ENCODE data around the gene SNRPD3.

Gene SNRPD3

DNA sequence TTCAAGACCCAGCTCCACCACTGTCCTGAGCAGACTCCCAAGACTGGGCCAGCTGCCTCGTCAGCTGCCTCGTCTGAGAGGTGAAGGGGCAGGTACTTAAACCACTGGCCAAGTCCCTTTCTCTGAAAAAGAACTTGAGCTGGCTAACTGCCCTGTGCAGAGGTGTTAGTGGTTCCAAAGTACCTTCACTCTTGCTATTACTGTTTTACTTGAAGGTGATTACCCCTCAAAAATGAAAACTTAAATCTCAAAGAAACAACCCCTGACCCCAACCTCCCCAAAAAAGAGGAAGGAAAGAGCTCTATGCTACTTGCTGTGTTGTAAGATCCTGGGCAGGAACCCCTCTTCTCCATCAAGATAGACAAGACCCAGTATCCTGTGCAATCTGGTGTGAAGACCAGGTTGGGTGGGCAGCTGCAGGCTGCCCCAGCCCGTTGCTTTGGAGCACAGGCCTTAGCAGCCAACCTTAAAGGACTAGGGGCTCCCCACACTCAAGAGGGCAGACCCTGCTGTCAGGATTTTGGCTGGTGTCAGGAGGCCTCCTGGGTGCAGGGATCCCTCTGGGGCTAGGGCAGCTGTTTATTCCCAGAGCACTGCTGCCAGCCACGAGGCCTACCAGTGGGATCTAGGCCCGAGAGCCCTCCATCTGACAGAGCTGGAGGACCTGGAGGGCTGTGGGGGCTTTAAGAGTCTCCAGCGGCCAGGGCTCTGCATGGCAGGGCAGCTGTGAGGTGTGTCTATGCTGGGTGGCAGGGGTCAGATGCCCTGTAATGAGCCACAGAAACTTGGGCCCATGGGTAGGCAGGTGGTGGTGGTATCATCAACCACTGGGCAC, 13.9 kb upstream of the SNRPD3 start:
- Histone ChIP-seq H4K20me1 (ENCODE audit: insufficient read depth, low read length) (no peaks in the 10 kb centered on the region), H3K4me3 (ENCODE audit: low read length) (no peak overlapping the region), H3K4me2 (ENCODE audit: low read length) (no peak overlapping the region), H3K27ac (ENCODE audit: low read length) (no peak overlapping the region), H2AFZ (ENCODE audit: low read depth, low read length) (no peak overlapping the region), H3K4me1 (ENCODE audit: low read length) (no peaks in the 10 kb centered on the region), H3K9ac (ENCODE audit: low read length) (no peak overlapping the region), H3K79me2 (ENCODE audit: low read length) (no peaks in the 10 kb centered on the region), H3K9me3 (ENCODE audit: insufficient read depth, low read length) (no peaks in the 10 kb centered on the region), H3K27me3 (ENCODE audit: low read depth, low read length) (no peaks in the 10 kb centered on the region), H3K36me3 (replicated peaks; ENCODE audit: low read depth, low read length) (peaks cover 45% of the 10 kb centered on the region)
- TF ChIP-seq EZH2phosphoT487 (IDR thresholded peaks at IDR 0.05; ENCODE audit: low read depth), result no peak
- TF ChIP-seq, protein P1, sequence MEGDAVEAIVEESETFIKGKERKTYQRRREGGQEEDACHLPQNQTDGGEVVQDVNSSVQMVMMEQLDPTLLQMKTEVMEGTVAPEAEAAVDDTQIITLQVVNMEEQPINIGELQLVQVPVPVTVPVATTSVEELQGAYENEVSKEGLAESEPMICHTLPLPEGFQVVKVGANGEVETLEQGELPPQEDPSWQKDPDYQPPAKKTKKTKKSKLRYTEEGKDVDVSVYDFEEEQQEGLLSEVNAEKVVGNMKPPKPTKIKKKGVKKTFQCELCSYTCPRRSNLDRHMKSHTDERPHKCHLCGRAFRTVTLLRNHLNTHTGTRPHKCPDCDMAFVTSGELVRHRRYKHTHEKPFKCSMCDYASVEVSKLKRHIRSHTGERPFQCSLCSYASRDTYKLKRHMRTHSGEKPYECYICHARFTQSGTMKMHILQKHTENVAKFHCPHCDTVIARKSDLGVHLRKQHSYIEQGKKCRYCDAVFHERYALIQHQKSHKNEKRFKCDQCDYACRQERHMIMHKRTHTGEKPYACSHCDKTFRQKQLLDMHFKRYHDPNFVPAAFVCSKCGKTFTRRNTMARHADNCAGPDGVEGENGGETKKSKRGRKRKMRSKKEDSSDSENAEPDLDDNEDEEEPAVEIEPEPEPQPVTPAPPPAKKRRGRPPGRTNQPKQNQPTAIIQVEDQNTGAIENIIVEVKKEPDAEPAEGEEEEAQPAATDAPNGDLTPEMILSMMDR (IDR thresholded peaks at IDR 0.05; ENCODE audit: low read depth, low read length), result no peak

DNA sequence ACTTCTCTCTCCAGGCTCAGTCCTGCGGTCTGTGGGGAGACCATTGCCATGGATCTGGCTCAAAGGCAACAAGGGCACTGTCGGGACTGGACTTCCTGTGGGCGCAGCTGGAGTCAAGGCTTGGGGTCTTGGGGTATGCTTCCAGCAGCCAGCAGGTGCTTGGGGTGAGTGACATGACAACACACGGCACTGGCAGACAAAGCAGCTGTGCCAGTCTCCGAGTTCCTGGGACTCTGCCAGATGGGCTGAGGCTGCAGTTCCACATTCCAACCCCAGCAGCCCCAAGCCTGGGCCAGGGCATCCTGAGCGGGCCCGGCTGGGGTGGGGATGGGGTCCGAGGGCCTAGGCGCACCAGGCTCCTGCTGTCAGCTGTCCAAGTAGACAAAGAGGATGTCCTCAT, 13.2 kb upstream of the SNRPD3 start:
- no peak overlapping the region for H3K9ac ChIP-seq (ENCODE audit: low read length)
- H3K4me1 ChIP-seq (ENCODE audit: low read length), result no peaks in the 10 kb centered on the region
- TF ChIP-seq, protein P1 (IDR thresholded peaks at IDR 0.05; ENCODE audit: low read depth, low read length), result no peak
- TF ChIP-seq EZH2phosphoT487 (IDR thresholded peaks at IDR 0.05; ENCODE audit: low read depth), result no peak
- no peaks in the 10 kb centered on the region for H4K20me1 ChIP-seq (ENCODE audit: insufficient read depth, low read length)
- no peak overlapping the region for H3K27ac ChIP-seq (ENCODE audit: low read length)
- peaks cover 52% of the 10 kb centered on the region for H3K36me3 ChIP-seq (replicated peaks; ENCODE audit: low read depth, low read length)
- no peaks in the 10 kb centered on the region for H3K9me3 ChIP-seq (ENCODE audit: insufficient read depth, low read length)
- H3K4me3 ChIP-seq (ENCODE audit: low read length), result no peak overlapping the region
- H3K27me3 ChIP-seq (ENCODE audit: low read depth, low read length), result no peaks in the 10 kb centered on the region
- H2AFZ ChIP-seq (ENCODE audit: low read depth, low read length), result no peak overlapping the region
- no peak overlapping the region for H3K4me2 ChIP-seq (ENCODE audit: low read length)
- H3K79me2 ChIP-seq (ENCODE audit: low read length), result no peaks in the 10 kb centered on the region

DNA sequence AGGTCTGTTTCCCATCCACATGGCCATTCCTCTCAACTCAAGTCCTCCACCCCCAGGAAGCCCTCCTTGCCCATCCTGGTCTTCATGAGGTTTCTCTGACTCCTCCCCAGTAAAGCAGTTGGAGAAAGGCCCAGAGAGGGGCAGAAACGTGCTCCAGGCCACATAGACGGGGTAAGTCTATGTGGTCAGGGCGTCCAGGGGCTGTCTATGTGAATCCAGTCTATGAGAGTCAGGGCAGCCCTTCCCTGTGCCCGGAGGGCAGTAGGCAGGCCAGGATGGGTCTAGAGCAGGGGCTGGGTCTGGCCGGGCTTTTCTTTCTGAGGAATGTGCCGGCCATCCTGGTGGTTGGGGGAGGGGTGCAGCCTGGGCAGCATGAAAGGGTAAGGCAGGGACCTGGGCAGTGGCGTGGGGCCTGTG, 12.6 kb upstream of the SNRPD3 start:
- H3K27me3 ChIP-seq (ENCODE audit: low read depth, low read length), result no peaks in the 10 kb centered on the region
- H3K9me3 ChIP-seq (ENCODE audit: insufficient read depth, low read length), result no peaks in the 10 kb centered on the region
- H3K79me2 ChIP-seq (ENCODE audit: low read length), result no peaks in the 10 kb centered on the region
- no peaks in the 10 kb centered on the region for H4K20me1 ChIP-seq (ENCODE audit: insufficient read depth, low read length)
- TF ChIP-seq, protein P1 (IDR thresholded peaks at IDR 0.05; ENCODE audit: low read depth, low read length), result no peak
- TF ChIP-seq EZH2phosphoT487 (IDR thresholded peaks at IDR 0.05; ENCODE audit: low read depth), result no peak
- no peak overlapping the region for H2AFZ ChIP-seq (ENCODE audit: low read depth, low read length)
- H3K36me3 ChIP-seq (replicated peaks; ENCODE audit: low read depth, low read length), result peaks cover 57% of the 10 kb centered on the region
- H3K4me2 ChIP-seq (ENCODE audit: low read length), result no peak overlapping the region
- no peak overlapping the region for H3K27ac ChIP-seq (ENCODE audit: low read length)
- no peak overlapping the region for H3K9ac ChIP-seq (ENCODE audit: low read length)
- H3K4me1 ChIP-seq (ENCODE audit: low read length), result no peaks in the 10 kb centered on the region
- H3K4me3 ChIP-seq (ENCODE audit: low read length), result no peak overlapping the region

DNA sequence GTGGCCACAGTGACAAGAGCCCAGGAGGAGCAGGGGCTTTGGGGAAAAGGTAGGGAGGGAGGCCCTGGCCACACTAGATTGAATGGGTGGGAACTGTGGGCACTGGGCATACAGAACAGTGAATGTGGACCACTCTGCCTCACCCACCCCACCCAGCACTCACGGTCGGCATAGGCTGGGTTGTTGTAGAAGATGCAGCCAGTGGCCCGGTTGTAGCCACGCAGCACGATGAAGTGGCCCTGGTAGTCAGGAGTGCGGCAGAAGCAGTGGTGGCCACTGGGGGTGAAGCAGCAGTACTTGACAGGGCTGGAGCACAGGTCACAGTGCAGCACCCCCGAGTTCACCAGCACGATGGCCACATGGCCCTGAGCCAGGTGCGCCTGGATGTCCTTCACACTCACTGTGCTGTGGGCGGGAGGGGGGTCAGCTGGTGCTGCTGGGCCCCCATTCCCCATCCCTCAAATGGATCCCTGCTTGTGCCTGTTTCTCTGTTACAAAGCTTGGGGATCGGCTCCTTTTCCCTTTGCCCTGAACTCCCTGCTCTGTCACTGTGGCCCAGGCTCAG, 12.0 kb upstream of the SNRPD3 start:
- Histone ChIP-seq H3K4me1 (ENCODE audit: low read length) (no peaks in the 10 kb centered on the region), H3K4me3 (ENCODE audit: low read length) (no peak overlapping the region), H3K27ac (ENCODE audit: low read length) (no peak overlapping the region), H3K4me2 (ENCODE audit: low read length) (no peak overlapping the region), H3K36me3 (replicated peaks; ENCODE audit: low read depth, low read length) (peaks cover 57% of the 10 kb centered on the region), H3K27me3 (ENCODE audit: low read depth, low read length) (no peaks in the 10 kb centered on the region), H4K20me1 (ENCODE audit: insufficient read depth, low read length) (0 out of 2 replicates have a peak, but pooled peaks cover 3% of the 10 kb centered on the region), H3K9ac (ENCODE audit: low read length) (no peak overlapping the region), H3K9me3 (ENCODE audit: insufficient read depth, low read length) (no peaks in the 10 kb centered on the region), H3K79me2 (ENCODE audit: low read length) (no peaks in the 10 kb centered on the region), H2AFZ (ENCODE audit: low read depth, low read length) (no peak overlapping the region)
- TF ChIP-seq, protein P1 (IDR thresholded peaks at IDR 0.05; ENCODE audit: low read depth, low read length), result no peak
- TF ChIP-seq EZH2phosphoT487 (IDR thresholded peaks at IDR 0.05; ENCODE audit: low read depth), result no peak
